Mesenteric fat pad (tissue), 1 donor: ENCODE measurements around the gene ZNF248. TPM values are rescaled to one million over a fixed set of nuclear protein-coding genes. Genes with fewer than 3 reads are reported as not detected.
"Not testable (repeated sequence)": the region's sequence is repeated elsewhere in the genome, so short reads cannot be mapped to it uniquely, and the experiment has no call there.

Experiments used
- DNase-seq: peaks from one replicate; pipeline ENCODE4 v3.0.0-alpha.2; 2020; ENCODE audit warnings: low spot score
- total RNA-seq: library from RNA; stranded (reverse); fragmentation: NEBNext Ultra II Directional; extraction: Animal tissue kit (Norgen Biotek cat#: 25700); gene quantifications from one replicate; pipeline ENCODE4 v1.2.1, GENCODE V29; 2021
- donor health status: DM: yes; HTN: yes; CAD: no.

The ZNF248 gene
- total RNA-seq, 1 donor from 2014 or later: 6.8 TPM

DNA sequence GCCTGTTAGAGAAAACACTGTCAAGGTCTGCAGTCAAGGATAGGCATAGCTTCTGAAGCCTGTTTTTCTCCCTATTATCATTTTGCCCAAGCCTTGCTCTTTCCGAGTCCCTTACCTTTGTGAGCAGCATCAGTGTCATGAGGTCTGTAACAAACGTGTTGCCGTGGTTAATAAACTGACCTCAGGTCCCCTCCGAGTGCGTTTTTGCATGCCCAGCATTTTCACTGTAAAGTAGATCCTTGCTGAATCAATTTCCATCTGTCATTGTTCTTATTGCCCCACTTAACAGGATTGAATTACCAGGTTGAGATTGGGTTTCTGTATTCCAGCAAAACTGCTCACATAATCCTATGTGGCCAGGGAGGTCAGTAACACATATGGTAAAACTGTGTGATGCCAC is 110.3 kb downstream of the ZNF248 start:
- DNase-seq: no peak

DNA sequence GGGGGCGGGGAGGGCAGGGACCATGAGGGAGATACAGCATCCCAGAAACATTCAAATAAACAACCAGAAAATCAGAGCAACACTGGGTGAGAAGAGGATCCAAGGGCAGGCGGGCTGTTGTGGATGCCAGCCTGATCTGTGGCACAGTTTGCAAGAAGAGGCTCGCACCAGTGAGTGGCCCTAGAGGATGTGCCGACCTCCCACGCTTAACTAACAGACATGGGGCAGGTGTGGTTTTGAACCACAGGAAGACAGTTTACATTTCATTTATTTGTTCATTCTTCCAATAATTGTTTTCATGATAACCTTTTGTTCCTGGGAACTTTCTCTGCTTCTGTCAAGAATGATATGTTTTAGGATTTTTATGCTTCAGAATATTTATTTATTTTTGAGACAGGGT is 115.6 kb downstream of the ZNF248 start:
- no peak for DNase-seq

DNA sequence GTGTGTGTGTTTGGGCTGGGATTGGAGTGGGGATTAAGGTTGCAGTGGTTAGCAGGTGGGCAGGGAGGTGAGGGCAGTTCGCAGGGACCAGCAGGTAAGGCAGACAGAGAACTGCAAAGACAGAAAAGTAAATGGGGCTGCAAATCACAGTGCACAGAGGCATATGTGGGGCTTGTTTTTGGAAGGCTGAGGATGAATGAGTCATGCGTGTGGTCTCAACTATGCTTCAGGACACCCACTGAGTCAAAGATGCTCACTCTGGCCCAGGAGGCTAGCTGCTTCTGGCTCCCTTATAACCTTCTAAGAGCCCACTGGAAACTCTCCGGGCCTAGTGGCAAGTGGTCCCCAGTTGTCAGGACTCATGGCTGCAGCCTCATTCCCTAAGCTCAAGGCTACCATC is 118.2 kb downstream of the ZNF248 start:
- DNase-seq: no peak

GRCh38 chr10:37738241-37738640 is 119.2 kb downstream of the ZNF248 start:
- DNase-seq: not testable (repeated sequence)

DNA sequence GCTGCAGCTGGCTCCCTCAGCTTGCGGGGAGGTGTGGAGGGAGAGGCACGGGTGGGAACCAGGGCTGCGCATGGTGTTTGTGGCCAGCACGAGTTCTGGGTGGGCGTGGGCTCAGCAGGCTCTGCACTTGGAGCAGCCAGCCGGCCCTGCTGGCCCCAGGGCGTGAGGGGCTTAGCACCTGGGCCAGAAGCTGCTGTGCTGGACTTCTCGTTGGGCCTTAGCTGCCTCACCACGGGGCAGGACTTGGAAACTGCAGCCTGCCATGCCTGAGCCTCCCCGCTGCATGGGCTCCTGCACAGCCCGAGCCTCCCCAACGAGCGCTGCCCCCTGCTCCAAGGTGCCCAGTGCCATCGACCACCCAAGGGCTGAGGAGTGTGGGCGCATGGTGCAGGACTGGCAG is 120.1 kb downstream of the ZNF248 start:
- no peak for DNase-seq

DNA sequence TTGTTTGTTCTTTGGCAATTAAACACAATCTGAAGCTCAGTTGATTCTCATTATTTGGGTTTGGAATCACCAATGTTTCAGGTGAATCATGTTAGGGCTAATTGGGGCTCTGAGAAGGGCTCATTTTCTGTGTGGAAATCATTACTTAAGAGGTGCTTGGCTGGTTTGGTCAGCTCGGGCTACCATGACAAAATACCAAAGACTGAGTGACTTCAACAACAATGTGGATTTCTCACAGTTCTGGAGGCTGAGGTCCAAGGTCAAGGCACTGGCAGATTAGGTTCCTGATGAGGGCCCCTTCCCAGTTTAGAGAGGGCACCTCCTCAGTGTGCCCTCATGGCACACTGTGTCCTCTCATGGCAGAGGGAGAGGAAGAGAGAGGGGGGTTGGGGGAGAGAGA is 121.3 kb downstream of the ZNF248 start:
- DNase-seq: no peak

- no peak for DNase-seq
These were observed 122.4 kb downstream of the ZNF248 start for GRCh38 chr10:37734971-37735370.

Other genes starting within 250 kb of the ZNF248 start
- 17.1 TPM for gene ZNF25, start 119.0 kb upstream of the ZNF248 start, total RNA-seq
- 16.4 TPM for gene ZNF33A, start 153.1 kb upstream of the ZNF248 start, total RNA-seq
- 21.5 TPM for gene ZNF37A, start 236.7 kb upstream of the ZNF248 start, total RNA-seq